ENCODE data around the gene CCDC171.
"Not testable (repeated sequence)": the region's sequence is repeated elsewhere in the genome, so short reads cannot be mapped to it uniquely, and the experiment has no call there.

The CCDC171 gene

GRCh38 chr9:15697446-15697851 is 144.6 kb downstream of the CCDC171 start:
- no peak for DNase-seq (ENCODE audit: low read depth)

DNA sequence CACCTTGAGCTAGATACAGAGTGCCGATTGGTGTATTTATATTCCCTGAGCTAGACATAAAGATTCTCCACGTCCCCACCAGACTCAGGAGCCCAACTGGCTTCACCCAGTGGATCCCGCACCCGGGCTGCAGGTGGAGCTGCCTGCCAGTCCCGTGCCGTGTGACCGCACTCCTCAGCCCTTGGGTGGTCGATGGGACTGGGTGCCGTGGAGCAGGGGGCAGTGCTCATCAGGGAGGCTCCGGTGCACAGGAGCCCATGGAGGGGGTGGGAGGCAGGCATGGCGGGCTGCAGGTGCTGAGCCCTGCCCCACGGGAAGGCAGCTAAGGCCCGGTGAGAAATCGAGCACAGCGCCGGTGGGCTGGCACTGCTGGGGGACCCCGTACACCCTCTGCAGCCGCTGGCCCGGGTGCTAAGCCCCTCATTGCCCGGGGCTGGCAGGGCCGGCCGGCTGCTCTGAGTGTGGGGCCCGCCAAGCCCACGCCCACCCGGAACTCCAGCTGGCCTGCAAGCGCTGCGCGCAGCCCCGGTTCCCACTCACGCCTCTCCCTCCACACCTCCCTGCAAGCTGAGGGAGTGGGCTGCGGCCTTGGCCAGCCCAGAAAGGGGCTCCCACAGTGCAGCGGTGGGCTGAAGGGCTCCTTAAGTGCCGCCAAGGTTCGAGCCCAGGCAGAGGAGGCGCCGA is 147.2 kb downstream of the CCDC171 start:
- DNase-seq (ENCODE audit: low read depth) = not testable (repeated sequence)

DNA sequence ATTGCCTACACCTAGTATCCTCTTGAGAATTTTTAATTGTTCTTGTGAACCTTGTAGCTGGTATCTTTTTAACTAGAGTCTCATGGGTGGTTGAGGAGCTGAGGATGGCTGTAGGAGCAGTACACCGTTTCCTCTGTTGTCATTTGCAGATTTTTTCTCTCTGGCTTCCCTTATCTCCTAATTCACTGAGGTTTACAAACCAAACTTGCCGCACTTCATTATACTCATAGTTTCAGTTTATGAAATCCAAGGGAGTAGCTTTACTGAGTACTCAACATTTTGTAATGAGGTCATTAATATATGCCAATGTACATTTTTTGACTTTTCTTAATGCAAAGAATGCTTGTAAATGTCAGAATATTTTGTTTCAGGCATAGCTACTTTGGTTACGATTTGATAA is 154.2 kb downstream of the CCDC171 start:
- no peak for DNase-seq (ENCODE audit: low read depth)

- DNase-seq (ENCODE audit: low read depth) = no peak
Measured at GRCh38 chr9:15711531-15711930, 158.7 kb downstream of the CCDC171 start.

- DNase-seq (ENCODE audit: low read depth) = no peak
Measured at GRCh38 chr9:15711931-15712330, 159.1 kb downstream of the CCDC171 start.

GRCh38 chr9:15714746-15715145 is 161.9 kb downstream of the CCDC171 start:
- no peak for DNase-seq (ENCODE audit: low read depth)

- no peak for DNase-seq (ENCODE audit: low read depth)
Measured at GRCh38 chr9:15717290-15717967, 164.6 kb downstream of the CCDC171 start.

DNA sequence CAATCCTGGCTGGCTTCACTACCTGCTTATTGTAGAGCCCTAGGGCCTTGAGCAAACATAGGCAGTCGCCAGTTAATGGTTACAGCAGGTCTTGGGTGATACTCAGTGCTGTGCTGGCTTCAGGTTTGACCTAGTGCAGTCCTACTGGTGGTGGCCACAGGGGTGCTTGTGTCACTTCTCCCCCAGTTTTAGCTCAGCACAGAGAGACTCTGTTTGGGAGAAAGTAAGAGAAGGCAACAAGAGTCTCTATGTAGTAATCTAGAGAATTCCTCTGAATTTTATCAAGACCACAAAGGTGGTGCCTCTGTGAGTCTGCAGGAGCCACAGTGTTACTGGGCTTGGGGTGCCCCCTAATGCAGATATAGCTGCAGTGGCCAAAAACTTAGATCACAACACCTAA is 165.6 kb downstream of the CCDC171 start:
- no peak for DNase-seq (ENCODE audit: low read depth)

DNA sequence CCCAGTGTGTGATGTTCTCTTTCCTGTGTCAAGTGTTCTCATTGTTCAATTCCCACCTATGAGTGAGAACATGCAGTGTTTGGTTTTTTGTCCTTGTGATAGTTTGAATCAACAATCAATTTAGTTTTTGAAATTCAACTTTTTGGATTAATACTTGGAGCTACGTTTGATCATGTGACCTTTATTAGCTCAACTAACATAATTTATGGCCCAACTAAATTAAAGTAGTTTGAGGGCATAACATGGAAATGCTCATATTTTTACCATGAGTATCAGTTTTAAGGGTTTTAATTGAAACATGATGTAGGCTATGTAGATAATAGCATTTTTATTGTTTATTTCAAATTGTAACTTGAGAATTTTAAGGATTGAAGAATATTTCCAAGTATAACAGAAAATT is 168.0 kb downstream of the CCDC171 start:
- DNase-seq (ENCODE audit: low read depth) = no peak

DNA sequence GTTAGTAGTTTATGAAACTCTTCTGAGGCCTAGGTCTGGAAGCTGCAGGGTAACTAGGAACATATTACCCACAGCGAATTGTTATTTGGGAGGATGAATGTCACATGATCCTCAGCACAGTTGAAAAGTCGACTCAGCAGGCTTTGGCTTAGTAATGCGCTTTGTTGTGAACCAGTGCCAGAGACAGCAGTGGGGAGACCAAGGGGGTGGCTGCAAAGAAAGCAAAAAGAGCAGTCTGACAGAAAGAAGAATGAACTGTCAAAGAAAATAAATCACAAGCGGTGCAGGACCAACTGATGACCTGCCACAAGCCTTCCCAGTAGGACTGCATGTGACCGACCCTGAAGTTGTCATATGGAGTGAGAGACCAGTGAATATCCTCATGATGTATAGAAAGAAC is 170.0 kb downstream of the CCDC171 start:
- no peak for DNase-seq (ENCODE audit: low read depth)

- no peak for DNase-seq (ENCODE audit: low read depth)
Measured at GRCh38 chr9:15724016-15724415, 171.2 kb downstream of the CCDC171 start.

DNA sequence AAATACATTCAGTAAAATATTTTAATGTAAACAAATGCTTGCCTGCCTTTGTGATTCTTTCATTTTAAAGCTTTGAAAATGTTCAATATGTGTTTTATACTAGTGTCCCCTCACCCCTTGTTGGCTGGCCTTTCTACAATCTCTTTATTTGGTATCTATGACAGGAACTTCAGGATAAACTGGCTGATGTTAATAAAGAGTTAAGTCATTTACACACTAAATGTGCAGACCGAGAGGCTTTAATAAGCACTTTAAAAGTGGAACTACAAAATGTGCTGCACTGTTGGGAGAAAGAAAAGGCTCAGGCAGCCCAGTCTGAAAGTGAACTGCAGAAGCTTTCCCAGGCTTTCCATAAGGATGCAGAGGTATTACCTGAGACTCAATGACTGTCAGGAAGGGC is 171.8 kb downstream of the CCDC171 start:
- no peak for DNase-seq (ENCODE audit: low read depth)

DNA sequence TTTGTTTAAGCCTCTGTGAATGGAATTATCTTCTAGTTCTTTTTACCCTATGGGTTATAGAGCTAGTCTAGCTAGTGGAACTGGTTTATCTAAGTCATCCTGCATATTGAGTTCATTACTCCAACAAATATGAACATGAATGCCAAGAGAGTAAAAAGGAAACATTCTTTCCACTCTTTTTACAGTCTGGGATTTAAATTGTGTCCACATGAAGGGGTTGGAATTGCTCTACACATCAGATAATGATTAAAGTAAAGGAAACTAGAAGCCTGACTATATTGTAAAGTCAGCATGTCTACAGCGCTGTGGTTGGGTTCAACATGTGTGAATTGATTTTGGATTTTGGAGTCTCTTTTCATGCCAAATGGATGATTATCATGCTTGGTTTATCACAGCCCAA is 173.1 kb downstream of the CCDC171 start:
- no peak for DNase-seq (ENCODE audit: low read depth)

DNA sequence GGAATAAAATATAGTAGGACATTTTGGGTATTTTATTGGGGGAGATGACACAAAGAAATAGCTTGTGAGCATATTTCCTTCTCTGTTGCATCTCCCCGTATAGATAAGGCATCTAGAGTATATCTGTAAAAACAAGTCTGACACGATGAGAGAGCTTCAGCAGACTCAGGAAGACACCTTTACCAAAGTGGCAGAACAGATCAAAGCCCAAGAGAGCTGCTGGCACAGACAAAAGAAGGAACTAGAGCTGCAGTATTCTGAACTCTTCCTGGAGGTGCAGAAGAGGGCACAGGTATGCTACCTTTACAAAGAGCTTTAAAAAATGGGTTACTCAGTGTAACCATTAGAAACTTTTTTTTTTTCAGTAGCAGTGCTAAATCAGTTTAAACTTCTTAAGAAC is 176.7 kb downstream of the CCDC171 start:
- no peak for DNase-seq (ENCODE audit: low read depth)

DNA sequence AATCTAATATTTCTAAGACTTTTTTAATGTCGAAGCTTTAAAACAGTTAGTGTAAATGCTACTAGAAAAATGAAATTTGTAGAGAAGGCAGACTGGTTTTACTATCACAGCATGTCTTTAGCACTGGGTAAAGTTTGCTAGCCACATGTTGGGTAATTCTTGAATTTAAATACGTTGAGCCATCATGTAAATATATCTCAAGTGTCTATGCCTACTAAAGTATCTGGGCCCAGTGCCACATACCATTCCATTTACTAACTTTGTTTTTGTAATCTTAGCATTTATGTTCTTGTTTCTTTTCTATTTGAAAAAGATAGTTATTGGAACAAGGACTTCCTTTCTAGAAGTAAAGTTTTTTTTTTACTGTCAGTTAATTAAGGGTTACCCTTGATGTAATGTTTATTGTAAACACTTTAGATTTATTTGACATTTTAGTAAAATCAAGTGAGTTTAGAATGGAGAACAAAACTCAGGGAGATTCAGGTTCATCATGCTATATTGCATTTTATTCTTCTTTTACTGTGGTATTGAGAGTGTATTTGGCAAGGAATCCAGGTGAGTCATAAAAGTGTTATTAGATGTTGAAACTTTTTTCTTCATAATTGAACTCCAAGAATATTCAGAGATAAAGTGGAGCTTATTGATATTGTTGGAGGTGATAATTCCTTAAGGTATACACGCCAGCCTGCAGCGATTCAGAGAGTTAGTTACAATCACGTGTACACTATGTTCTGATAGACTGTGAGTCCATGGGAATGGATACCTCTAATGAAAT is 182.4 kb downstream of the CCDC171 start:
- DNase-seq (ENCODE audit: low read depth) = no peak

DNA sequence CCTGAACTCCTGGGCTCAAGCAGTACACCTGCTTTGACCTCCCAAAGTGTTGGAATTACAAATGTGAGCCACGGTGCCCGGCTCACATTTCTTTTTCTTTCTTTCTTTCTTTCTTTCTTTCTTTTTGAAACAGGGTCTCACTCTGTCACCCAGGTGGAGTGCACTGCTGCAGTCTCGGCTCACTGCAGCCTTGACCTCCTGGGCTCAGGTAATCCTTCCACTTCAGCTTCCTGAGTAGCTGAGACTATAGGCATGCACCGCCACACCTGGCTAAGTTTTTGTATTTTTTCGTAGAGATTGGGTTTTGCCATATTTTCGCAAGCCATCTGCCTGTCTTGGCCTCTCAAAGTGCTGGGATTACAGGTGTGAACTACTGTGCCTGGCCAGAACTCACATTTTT is 183.7 kb downstream of the CCDC171 start:
- DNase-seq (ENCODE audit: low read depth) = no peak

DNA sequence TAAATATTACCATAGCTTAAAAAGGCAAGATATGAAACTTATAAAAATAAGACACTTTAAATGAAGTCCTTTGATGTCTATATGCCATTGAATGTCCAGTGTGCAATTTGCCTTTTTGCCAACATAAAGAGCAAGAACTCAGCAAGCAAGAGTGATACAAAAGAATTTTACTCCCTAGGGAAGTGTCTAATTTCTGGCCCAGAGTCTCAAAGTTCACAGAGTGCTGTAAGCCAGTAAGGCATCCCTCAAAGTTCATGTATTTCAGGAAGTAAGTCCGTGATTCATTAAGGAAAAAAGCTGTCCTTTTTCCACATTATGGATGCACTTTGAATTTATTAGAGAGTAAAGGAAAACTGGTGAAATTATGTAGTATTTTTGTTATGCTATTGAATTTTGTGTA is 185.2 kb downstream of the CCDC171 start:
- DNase-seq (ENCODE audit: low read depth) = no peak

- no peak for DNase-seq (ENCODE audit: low read depth)
Measured at GRCh38 chr9:15741015-15741414, 188.2 kb downstream of the CCDC171 start.

GRCh38 chr9:15743512-15743911 is 190.7 kb downstream of the CCDC171 start:
- DNase-seq (ENCODE audit: low read depth) = no peak

DNA sequence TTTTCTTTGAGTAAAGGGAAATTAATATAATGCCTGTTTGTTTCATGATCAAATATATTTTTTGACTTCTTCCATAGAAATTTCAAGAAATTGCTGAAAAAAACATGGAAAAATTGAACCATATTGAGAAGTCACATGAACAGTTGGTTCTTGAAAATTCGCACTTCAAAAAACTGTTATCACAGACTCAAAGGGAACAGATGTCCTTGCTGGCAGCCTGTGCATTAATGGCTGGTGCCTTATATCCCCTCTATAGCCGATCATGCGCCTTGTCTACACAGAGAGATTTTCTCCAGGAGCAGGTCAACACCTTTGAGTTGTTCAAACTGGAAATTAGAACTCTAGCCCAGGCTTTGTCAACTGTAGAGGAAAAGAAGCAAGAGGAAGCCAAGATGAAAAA is 191.4 kb downstream of the CCDC171 start:
- no peak for DNase-seq (ENCODE audit: low read depth)

GRCh38 chr9:15746905-15747304 is 194.1 kb downstream of the CCDC171 start:
- DNase-seq (ENCODE audit: low read depth) = no peak

DNA sequence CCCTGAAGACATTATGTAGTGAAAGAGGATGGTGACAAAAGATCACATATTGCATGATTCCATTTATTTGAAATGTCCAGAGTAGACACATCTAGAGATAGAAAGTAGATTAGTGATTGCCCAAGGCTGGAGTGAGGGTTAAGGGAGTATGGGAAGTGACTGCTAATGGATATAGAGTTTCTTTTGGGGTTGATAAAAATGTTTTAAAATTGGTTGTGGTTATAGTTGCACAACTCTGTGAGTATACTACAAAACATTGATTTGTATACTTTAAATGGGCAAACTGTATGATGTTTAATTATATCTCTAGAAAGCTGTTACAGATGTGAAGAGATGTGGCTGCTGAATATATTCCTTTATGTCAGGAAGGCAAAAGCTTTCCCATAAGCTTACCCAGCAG is 202.8 kb downstream of the CCDC171 start:
- no peak for DNase-seq (ENCODE audit: low read depth)

- DNase-seq (ENCODE audit: low read depth) = no peak
Measured at GRCh38 chr9:15761551-15761950, 208.7 kb downstream of the CCDC171 start.
